Measurements from ENCODE around the gene TMEM259. TPM values are rescaled to one million over a fixed set of nuclear protein-coding genes. Genes with fewer than 3 reads are reported as not detected.

Gene TMEM259
- total and polyA plus RNA-seq, 2 of the 13 experiments (the other 11 are each of a cell fraction or from before 2014, with no cell fraction given) = 64.7 to 164 TPM

DNA sequence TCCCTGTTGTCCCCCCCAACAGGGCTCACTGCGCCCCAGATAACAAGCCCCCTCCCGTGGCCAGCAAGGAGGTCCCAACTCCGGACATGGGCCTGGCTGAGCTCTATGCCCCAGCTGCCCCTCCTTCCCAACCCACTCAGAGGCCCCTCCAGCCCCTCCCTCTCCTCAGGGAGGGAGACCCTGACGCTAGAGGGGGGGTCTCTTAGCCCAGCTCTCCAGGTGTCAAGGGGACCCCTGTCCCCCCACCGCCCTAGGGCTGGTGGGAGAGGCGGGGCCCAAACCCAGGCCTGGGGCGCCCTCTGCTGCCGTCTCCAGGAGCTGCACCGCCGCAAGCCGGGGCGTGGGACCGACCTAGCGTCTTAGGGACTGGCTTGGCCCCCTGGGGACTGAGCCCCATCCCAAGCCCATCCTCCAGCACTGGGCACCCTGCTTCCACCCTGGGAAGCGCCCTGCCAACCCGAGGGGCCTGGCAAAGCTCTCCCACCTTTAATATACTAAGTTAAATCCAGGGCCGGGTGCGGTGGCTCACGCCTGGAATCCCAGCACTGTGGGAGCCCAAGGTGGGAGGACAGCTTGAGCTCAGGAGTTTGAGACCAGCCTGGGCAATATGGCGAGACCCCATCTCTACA is 19.3 kb downstream of the TMEM259 start (continued):
- TF ChIP-seq, protein P1, sequence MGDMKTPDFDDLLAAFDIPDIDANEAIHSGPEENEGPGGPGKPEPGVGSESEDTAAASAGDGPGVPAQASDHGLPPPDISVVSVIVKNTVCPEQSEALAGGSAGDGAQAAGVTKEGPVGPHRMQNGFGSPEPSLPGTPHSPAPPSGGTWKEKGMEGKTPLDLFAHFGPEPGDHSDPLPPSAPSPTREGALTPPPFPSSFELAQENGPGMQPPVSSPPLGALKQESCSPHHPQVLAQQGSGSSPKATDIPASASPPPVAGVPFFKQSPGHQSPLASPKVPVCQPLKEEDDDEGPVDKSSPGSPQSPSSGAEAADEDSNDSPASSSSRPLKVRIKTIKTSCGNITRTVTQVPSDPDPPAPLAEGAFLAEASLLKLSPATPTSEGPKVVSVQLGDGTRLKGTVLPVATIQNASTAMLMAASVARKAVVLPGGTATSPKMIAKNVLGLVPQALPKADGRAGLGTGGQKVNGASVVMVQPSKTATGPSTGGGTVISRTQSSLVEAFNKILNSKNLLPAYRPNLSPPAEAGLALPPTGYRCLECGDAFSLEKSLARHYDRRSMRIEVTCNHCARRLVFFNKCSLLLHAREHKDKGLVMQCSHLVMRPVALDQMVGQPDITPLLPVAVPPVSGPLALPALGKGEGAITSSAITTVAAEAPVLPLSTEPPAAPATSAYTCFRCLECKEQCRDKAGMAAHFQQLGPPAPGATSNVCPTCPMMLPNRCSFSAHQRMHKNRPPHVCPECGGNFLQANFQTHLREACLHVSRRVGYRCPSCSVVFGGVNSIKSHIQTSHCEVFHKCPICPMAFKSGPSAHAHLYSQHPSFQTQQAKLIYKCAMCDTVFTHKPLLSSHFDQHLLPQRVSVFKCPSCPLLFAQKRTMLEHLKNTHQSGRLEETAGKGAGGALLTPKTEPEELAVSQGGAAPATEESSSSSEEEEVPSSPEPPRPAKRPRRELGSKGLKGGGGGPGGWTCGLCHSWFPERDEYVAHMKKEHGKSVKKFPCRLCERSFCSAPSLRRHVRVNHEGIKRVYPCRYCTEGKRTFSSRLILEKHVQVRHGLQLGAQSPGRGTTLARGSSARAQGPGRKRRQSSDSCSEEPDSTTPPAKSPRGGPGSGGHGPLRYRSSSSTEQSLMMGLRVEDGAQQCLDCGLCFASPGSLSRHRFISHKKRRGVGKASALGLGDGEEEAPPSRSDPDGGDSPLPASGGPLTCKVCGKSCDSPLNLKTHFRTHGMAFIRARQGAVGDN (CRISPR knock-in tag; IDR thresholded peaks at IDR 0.05) = peak; percentile 57
- TF ChIP-seq ZFP37 (CRISPR knock-in tag; IDR thresholded peaks at IDR 0.05; ENCODE audit: borderline replicate concordance) = no peak
- no peak for TF ChIP-seq ZNF619 (CRISPR knock-in tag; IDR thresholded peaks at IDR 0.05)
- no peak for TF ChIP-seq ARNT2 (CRISPR knock-in tag; IDR thresholded peaks at IDR 0.05; ENCODE audit: low read depth)
- TF ChIP-seq ZFX (CRISPR knock-in tag; IDR thresholded peaks at IDR 0.05; ENCODE audit: low read depth) = 0 out of 2 replicates have a peak, but pooled peaks have one; percentile 36
- no peak; the same call in 1 of the 2 replicates for TF ChIP-seq ZNF547 (CRISPR knock-in tag; IDR thresholded peaks at IDR 0.05)
- no peak for TF ChIP-seq TEAD3 (CRISPR knock-in tag; optimal IDR thresholded peaks at IDR 0.05; ENCODE audit: borderline replicate concordance)
- TF ChIP-seq AKAP8 (CRISPR knock-in tag; IDR thresholded peaks at IDR 0.05) = no peak
- TF ChIP-seq, protein P2, sequence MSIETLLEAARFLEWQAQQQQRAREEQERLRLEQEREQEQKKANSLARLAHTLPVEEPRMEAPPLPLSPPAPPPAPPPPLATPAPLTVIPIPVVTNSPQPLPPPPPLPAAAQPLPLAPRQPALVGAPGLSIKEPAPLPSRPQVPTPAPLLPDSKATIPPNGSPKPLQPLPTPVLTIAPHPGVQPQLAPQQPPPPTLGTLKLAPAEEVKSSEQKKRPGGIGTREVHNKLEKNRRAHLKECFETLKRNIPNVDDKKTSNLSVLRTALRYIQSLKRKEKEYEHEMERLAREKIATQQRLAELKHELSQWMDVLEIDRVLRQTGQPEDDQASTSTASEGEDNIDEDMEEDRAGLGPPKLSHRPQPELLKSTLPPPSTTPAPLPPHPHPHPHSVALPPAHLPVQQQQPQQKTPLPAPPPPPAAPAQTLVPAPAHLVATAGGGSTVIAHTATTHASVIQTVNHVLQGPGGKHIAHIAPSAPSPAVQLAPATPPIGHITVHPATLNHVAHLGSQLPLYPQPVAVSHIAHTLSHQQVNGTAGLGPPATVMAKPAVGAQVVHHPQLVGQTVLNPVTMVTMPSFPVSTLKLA (IDR thresholded peaks at IDR 0.05) = no peak
- TF ChIP-seq JUNB (CRISPR knock-in tag; IDR thresholded peaks at IDR 0.05; ENCODE audit: borderline replicate concordance) = no peak
- no peak for TF ChIP-seq ZNF616 (CRISPR knock-in tag; IDR thresholded peaks at IDR 0.05; ENCODE audit: low read depth)
- no peak for TF ChIP-seq ZNF839 (CRISPR knock-in tag; IDR thresholded peaks at IDR 0.05; ENCODE audit: borderline replicate concordance)
- no peak for TF ChIP-seq ZNF235 (CRISPR knock-in tag; IDR thresholded peaks at IDR 0.05; ENCODE audit: borderline replicate concordance)
- TF ChIP-seq, protein P3, sequence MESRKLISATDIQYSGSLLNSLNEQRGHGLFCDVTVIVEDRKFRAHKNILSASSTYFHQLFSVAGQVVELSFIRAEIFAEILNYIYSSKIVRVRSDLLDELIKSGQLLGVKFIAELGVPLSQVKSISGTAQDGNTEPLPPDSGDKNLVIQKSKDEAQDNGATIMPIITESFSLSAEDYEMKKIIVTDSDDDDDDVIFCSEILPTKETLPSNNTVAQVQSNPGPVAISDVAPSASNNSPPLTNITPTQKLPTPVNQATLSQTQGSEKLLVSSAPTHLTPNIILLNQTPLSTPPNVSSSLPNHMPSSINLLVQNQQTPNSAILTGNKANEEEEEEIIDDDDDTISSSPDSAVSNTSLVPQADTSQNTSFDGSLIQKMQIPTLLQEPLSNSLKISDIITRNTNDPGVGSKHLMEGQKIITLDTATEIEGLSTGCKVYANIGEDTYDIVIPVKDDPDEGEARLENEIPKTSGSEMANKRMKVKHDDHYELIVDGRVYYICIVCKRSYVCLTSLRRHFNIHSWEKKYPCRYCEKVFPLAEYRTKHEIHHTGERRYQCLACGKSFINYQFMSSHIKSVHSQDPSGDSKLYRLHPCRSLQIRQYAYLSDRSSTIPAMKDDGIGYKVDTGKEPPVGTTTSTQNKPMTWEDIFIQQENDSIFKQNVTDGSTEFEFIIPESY (CRISPR knock-in tag; IDR thresholded peaks at IDR 0.05) = peak; percentile 13; the same call in 1 of the 2 replicates
- no peak for TF ChIP-seq ZNF572 (CRISPR knock-in tag; IDR thresholded peaks at IDR 0.05)
- no peak for TF ChIP-seq DNMT1 (CRISPR knock-in tag; IDR thresholded peaks at IDR 0.05)
- TF ChIP-seq, protein P4, sequence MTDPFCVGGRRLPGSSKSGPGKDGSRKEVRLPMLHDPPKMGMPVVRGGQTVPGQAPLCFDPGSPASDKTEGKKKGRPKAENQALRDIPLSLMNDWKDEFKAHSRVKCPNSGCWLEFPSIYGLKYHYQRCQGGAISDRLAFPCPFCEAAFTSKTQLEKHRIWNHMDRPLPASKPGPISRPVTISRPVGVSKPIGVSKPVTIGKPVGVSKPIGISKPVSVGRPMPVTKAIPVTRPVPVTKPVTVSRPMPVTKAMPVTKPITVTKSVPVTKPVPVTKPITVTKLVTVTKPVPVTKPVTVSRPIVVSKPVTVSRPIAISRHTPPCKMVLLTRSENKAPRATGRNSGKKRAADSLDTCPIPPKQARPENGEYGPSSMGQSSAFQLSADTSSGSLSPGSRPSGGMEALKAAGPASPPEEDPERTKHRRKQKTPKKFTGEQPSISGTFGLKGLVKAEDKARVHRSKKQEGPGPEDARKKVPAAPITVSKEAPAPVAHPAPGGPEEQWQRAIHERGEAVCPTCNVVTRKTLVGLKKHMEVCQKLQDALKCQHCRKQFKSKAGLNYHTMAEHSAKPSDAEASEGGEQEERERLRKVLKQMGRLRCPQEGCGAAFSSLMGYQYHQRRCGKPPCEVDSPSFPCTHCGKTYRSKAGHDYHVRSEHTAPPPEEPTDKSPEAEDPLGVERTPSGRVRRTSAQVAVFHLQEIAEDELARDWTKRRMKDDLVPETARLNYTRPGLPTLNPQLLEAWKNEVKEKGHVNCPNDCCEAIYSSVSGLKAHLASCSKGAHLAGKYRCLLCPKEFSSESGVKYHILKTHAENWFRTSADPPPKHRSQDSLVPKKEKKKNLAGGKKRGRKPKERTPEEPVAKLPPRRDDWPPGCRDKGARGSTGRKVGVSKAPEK (CRISPR knock-in tag; IDR thresholded peaks at IDR 0.05; ENCODE audit: borderline replicate concordance) = no peak

All from HepG2 (cell line).